GM21526 (cell line): ENCODE measurements around the gene ZFP3.
"Not testable (repeated sequence)": the region's sequence is repeated elsewhere in the genome, so short reads cannot be mapped to it uniquely, and the experiment has no call there.

Experiments
- ATAC-seq: cut with Tn5 transposase; IDR thresholded peaks from one replicate; pipeline ENCODE4 v1.9.1; 2021; ENCODE audit warnings: moderate library complexity; ENCODE audit not compliant: unreplicated experiment, low FRiP score

Gene ZFP3

GRCh38 chr17:5136580-5137412, 58.5 kb downstream of the ZFP3 start:
- not testable (repeated sequence) for ATAC-seq

GRCh38 chr17:5137511-5138197, 59.4 kb downstream of the ZFP3 start:
- not testable (repeated sequence) for ATAC-seq

DNA sequence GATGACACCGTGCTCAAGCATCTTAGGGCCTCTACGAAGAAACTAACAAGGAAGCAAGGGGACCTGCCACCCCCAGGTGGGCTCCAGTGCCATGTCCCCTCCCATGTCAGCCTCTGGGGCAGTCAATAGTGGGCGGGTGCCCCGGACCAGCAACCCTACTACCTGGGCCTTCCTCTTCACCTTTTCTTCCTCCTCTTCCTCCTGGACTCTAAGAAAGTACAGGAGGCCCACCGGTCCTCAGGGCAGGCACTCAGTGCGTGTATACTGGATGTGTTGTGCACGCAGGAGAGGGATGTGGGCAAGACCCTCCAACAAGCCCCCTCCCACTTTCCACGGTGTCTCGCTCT, 59.9 kb downstream of the ZFP3 start:
- not testable (repeated sequence) for ATAC-seq

DNA sequence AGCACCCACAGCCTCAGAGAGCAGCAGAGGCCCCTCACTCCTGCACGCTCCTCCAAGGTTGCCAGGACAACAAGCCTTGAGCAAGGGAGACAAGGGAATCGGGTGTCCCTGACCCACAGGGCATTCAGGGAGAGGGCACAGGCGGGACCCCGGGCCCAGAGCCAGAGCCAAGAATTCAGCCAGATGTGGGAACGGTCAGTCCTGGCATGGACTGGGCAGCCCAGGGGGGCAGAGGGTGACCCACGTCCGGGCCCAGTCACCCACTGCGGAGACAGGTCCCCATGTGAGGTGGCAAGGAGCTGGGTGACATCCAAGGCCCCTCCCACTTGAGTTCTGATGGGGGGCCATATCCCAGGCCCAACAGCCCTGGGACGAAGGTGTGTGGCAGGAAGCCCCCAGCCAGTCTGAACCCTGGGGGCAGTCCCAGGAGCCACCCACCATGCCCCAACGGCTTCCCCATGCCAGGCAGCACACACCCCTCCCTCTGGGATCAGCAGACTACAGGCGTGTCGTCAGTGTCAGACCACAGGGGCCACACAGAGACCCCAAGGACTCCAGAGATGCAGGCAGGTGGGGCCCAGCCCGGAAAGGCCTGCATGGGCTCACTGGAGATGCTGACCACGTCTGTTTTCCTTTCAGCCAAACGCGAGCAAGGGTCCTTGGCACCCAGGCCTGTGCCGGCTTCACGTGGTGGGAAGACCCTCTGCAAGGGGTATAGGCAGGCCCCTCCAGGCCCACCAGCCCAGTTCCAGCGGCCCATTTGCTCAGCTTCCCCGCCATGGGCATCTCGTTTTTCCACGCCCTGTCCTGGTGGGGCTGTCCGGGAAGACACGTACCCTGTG, 60.6 kb downstream of the ZFP3 start:
- ATAC-seq: no peak

DNA sequence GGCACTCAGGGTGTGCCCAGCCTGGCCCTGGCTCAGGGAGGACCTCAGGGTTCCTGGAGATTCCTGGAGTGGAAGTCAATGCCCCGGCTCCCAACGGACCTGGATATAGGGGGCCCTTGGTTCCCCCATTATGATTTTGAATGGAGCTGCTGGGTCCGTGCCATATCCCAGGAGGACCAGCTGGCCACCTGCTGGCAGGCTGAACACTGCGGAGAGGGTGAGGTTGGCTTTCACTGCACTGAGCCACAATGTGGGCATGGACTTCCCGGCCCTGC, 61.1 kb downstream of the ZFP3 start:
- no peak for ATAC-seq

GRCh38 chr17:5142877-5143276, 64.6 kb downstream of the ZFP3 start:
- not testable (repeated sequence) for ATAC-seq
